SK-MEL-5 (cell line): ENCODE data around the gene TTC28. TPM values are rescaled to one million over a fixed set of nuclear protein-coding genes. Genes with fewer than 3 reads are reported as not detected.
"Not testable (repeated sequence)": the region's sequence is repeated elsewhere in the genome, so short reads cannot be mapped to it uniquely, and the experiment has no call there.

Source experiments
- DNase-seq: peaks from one replicate; pipeline ENCODE4 v3.0.0-alpha.2; 2016; ENCODE audit warnings: low read depth, low spot score
- in situ Hi-C: cut with HindIII; loops from 2 replicates; pipeline ENCODE4 v1.10.0; 2016; ENCODE audit warnings: low sequenced_read_pairs, high pct_unique_total_duplicates, low pct_unique_long_range_greater_than_20kb
- total RNA-seq: library from RNA; depleted of rRNA; stranded (reverse); fragments of >200 nt; shearing (Covaris generic); gene quantifications from 2 replicates; pipeline ENCODE4 v1.2.3, GENCODE V29; 2014

The TTC28 gene
- total RNA-seq, 1 experiment from 2014 or later = 5.8 TPM

DNA sequence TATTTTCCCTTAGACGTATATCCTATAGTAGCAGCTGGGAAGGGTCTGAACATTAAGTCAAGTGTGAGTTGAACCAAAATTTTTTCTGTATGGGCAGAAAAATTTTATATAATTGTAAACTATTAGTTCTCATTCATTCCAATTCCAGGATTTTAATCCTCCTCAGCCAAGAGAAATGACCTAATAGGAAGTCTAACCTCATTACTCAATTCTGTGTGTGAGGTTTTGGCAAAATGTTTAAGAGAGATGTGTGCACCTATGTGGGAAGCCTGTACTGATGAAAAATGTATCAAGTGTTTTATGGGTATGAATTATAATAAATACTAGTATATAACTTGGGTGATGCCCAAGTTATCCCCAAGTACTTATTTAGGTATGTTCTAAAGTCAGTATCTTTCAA lies 449.0 kb downstream of the TTC28 start:
- no peak for DNase-seq
- in situ Hi-C loops = no loop called here

DNA sequence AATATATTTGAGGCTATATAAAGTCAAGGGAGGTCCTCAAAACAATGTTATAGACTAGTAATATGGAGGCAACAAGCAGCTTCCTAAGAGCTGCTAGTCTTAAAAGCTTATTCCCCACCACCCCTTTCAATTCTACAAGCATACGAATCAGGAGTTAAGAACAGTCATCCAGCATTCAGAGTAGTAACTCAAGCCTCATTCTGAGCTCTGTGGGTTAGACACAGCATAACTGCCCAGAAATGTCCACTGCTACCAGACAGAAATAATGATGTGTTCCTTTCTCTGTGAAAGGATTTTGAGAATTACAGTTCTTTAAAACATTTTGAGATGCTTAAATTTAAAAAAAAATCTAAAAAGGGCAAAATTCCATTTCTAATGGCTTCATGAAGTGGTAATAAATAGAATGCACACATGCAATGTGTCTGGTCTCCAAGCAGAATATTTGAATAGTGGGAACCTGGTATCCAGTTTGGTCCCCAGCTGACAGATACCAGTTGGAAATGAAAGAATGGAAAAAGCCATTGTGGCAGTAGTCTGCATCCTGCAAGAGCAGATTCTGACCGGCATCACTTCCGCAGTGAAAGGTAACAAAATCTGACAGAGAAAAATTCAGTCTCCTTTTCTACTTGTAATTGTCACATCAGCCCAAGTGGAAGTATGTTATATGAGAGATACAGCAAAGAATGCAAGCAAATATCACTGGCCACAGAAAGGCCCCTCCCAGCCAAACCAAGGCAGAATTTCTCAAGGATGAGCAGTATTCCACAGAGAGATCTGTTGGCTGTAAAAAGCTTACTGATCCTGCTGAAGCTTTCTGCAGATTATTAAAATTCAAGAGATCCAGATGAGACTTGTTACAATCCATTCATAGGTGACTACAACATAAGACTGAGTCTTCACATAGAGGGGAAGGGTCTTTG lies 449.8 kb downstream of the TTC28 start:
- no peak for DNase-seq
- in situ Hi-C loops = no loop called here

DNA sequence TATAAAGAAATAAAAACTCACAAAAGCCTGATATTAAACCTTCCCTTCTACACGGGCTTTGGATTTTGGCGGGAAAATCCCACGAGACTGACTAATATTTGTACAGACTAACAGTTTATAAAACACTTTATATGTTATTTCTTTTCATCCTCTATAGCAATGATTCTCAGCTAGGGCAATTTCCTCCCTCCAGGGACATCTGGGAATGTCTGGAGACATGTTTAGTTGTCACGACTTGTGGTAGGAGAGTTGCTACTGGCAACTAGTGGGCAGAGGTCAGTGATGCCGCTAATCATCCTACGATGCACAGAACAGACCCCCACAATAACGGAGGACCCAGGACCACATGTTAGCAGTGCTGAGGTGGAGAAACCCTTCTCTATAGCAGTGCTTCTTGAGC lies 455.8 kb downstream of the TTC28 start:
- in situ Hi-C loops = no loop called here
- no peak for DNase-seq

DNA sequence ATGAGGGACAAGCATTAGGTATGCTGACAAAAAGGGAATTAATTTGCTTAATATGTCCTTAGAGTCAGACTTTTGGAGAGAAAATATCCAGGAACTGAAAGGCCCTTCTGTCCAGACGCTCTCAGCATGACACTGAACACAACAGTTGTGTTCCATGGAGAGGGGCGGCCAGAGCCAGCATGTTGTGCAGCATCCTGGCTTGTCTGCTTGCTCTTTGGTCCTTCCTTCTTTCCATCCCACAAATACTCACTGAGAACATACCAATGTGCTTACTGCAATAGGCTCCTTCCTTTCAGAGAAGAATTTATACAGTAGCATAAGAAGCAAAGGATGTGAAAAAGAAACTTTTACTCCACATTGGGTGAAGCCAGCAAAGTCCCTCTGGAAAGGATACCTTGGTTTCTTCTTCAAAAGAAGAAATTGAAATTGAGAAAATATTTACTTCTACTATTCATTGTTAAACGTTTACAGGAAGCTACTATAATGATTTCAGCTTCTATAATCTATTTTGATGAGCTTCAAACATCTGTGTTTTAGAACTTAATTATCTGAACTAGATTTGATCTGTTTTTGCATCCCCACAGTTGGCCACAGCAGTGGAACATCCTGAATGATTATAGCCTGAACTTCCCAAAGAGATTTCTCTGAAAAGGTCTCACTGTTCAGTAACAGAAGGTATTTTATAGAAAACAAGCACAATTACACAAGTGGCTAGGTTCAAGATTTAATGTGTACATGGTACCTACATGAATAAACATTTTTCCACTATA lies 456.5 kb downstream of the TTC28 start:
- DNase-seq = no peak
- in situ Hi-C loops = no loop called here

DNA sequence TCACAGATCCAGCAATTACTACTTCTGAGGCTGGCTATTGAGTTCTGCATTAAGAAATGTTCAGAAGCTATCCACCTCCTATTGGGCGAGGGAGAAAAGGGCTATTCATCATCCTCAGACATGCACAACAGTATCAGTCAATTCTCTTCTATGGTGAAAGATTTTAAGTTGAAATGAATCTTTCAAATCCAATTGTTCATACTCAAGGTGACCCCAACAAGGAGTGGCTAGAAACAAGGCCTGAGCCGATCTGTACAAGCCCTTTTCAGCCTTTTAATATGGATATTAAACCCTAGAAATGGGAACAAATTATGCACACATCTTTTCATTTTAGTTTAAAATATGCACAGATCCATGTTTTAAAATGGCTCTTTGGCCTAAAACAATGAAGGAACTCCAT lies 457.1 kb downstream of the TTC28 start:
- no peak for DNase-seq
- in situ Hi-C loops = no loop called here

DNA sequence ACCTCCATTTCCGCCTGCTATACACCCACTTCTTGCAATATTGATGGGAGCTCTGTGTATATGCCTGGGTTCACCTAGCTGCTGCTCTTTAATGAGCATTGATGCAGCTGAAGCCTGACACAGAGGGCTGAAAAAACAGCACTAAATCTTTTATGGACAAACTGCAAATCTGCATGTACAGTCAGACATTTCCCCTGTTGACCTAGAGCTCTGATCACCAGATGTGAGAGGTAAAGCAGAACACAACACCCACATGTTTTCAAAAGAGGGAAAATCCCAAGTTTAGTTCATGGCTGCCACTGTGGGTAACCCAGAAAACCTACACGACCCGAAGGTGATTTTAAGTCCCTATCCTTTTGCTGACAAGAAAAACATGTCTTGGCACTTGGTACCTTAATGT lies 457.6 kb downstream of the TTC28 start:
- in situ Hi-C loops = no loop called here
- DNase-seq = no peak

DNA sequence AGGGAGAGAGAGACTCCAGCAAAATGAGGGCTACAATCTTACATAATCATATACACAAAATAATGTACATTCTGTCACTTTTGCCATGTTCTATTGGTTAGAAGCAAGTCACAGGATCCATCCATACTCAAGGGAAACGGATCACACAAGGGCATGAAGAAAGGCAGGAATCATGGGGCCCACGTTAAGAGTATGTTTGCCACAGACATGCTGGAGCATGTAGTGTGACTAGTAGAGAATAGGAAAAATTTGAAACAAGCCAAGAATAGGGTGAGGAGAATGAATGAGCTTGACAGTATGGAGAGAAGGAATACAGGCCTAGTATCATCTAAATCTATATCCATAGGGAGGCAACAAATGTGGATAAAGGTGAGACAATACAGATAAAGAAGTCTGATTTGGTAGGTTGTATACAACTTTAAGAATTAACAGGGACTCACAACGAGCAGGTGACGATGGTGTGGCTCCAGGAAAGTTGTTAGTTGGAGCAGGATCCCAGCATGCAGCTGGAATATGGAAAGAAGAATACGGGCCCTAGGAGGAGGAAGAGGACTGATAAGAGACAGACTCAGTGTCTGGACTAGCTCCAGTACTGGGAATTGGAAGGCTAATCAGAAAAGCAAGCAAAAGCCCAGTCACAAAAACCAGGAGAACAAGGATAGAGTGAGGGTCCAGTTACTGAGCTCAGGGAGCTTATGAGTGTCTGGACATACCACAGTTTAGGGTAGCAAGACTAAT lies 458.8 kb downstream of the TTC28 start:
- no peak for DNase-seq
- in situ Hi-C loops = no loop called here

DNA sequence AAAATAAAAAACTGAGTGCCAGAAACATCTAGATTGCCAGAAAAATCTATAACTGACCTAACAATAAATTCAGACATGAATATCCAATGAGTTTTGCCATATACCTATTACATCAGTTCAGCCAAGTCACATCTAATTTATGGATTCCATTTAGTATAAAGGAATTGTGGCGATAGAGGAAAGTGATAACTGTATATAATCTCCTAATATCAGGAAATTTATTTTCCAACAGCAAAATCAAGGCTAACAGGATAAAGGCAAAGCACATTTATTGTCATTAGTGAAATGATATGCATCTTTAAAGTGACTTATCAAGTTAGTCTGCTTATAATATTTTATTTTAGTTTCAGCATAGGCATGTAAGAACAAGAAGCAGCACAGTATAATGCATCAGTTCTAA lies 462.4 kb downstream of the TTC28 start:
- in situ Hi-C loops = no loop called here

DNA sequence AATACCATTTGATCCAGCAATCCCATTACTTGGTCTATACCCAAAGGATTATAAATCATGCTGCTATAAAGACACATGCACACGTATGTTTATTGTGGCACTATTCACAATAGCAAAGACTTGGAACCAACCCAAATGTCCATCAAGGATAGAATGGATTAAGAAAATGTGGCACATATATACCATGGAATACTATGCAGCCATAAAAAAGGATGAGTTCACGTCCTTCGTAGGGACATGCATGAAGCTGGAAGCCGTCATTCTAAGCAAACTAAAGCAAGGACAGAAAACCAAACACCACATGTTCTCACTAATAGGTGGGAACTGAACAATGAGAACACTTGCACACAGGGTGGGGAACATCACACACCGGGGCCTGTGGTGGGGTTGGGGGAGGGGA lies 464.9 kb downstream of the TTC28 start:
- in situ Hi-C loops, DNase-seq: not testable (repeated sequence)

More for the DNA sequence above, 462.4 kb downstream of the TTC28 start:
- DNase-seq = no peak

DNA sequence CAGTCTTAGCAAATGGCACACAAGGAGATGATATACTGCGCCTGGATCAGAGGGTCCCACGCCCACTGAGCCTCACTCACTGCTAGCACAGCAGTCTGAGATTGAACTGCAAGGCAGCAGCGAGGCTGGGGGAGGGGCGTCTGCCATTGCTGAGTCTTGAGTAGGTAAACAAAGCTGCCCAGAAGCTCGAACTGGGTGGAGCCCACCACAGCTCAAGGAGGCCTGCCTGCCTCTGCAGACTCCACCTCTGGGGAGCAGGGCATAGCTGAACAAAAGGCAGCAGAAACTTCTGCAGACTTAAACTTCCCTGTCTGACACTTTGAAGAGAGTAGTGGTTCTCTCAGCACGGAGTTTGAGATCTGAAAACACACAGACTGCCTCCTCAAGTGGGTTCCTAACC lies 470.2 kb downstream of the TTC28 start:
- in situ Hi-C loops, DNase-seq: not testable (repeated sequence)

DNA sequence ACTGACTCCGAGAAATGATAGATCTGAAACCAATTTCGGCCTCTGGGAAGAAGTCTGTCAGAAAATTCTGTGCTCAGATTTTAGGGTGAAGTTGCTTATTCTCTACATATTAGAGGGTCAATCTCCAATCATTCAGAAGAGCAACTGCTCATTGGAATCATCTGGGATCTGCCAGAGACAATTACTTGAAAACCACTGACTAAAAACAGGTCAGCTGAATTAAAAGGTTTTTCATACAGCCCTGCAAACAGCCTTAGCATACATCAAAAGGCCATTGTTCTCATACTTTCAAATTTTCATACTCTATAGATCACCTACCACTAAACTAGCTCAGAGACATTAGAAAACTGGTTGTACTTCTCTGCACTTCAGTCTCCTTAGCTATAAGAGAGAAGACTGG lies 470.9 kb downstream of the TTC28 start:
- DNase-seq = no peak
- in situ Hi-C loops = no loop called here

DNA sequence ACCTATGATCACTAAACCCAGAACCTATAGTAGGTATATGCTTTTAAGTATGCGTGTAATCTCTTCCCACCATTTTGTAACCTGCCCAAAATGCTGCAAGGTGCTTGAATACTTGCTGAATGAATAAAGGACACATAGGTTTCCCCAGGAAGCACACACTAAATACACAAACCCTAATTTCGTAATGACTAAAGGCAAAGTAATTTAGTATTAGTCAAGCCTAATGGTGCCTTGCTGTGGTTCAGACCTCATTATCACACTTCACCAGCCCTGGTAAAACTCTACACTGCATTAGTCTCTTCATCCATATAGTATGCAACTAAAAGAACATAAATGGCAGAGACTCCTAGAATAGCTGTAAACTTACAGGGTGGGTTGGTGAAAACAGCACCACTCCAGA lies 471.6 kb downstream of the TTC28 start:
- DNase-seq = no peak
- in situ Hi-C loops = no loop called here

DNA sequence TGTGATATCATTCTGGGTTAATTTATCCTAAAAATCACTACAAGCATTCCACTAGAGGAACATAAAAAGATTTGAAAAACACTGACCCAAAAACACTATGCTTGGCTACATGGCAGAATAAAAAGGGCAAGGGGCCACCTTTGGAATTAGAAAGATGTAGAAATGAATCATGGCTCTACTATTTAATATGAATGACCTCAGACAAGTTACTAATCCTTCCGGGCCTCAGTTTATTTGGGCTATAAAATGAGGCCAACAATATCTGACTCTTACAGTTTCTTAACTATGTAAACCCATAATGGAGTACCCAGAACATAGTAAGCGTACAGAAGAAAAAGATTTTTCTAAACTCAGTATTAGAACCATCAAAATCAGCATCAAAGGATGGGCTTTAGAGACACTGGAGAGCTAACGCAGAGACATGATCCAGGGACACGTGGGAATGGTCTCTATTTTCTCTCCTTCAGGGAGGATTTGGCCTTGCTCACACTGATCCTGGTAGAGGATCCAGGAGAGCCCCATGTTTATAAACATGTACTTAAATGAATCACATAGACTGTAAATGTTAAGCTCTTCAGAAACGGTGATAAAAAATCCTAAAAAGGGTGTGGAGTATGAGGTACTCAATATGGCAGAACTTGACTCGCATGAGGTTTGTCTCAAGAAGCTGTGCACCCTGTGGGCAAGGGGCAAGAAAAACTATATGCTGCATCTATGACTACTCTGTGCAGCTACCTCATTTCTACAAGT lies 472.2 kb downstream of the TTC28 start:
- no peak for DNase-seq
- in situ Hi-C loops = no loop called here

DNA sequence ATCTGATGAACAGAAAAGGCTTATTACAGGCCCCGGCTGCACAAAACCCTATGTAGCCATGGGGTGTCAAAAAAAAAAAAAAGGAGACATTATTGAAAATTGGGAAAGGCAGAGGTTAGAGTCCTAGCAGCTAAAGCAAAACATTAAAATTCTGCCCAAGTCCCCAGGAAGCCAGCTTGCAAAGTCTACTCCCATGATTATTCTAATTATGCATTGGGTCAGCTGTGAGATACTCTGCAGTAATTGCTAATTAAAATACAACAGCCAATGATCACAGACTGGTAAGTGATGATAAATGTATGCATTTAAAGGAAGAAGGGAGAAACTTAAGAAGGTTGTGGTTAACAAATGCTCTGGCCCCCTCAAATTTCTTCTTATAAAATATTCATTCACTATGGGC lies 473.7 kb downstream of the TTC28 start:
- in situ Hi-C loops = no loop called here
- DNase-seq = no peak

DNA sequence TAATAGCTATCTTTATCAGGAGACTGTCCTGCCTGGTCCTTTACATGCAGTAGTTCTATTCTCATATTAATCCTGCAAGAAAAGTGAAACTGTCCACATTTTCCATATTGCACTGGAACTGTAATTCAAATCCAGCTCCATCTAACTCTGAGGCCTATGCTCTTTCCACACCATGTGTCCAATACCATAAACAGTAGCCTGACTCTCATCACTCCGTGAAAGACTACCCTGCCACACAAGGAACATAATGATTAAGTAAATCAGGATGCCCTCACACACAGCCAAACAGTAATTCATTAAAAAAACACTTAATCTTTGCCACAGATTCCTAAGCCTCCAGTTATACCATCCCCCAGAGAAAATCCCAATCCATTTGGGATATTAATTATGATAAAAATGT lies 475.3 kb downstream of the TTC28 start:
- in situ Hi-C loops = no loop called here
- DNase-seq = no peak

DNA sequence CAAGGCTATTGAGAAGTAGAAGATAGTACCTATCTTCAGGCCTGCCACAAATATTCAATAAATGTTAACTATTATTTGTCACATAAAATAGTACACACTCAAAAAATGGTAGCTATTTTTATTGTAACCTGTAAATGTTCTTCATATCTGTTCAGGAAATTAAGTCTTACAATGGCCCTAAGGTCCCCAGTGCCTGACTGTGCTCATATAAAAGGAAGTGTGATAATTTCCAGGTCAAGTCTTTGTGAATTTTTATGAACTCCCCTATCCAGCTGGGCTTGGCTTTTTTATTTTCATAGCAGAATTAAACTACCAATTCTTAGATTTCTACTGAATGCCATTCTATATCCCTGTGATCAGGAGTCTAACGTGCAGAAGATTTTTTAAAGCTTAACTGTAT lies 476.4 kb downstream of the TTC28 start:
- DNase-seq = no peak
- in situ Hi-C loops = no loop called here

DNA sequence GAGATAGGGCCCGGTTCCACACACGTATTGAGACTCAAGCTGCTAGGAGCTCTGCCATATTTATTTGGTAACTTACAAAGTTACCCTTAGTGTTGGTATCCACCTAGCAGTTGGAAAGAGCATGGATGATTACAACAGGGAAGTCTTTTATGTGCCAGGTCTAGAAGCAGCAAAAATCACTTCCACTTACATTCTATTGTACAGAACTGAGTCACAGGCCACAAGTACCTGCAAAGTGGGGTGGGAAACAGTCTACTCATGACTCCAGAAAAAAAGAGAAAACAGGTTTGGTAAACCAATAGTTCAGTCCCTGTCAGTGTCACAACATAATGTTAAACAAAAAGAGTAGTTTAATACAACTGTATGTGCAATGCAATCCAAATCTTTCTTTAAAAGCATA lies 480.9 kb downstream of the TTC28 start:
- no peak for DNase-seq
- in situ Hi-C loops = no loop called here

DNA sequence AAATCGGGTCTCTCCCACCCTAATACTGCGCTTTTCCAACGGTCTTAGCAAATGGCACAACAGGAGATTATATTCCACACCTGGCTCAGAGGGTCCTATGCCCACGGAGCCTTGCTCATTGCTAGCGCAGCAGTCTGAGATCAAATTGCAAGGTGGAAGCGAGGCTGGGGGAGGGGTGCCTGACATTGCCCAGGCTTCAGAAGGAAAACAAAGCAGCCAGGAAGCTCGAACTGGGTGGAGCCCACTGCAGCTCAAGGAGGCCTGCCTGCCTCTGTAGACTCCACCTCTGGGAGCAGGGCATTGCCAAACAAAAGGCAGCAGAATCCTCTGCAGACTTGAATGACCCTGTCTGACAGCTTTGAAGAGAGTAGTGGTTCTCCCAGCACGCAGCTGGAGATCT lies 488.1 kb downstream of the TTC28 start:
- DNase-seq, in situ Hi-C loops: not testable (repeated sequence)
